Trophoblast cell (in vitro differentiated cells and primary cell): ENCODE measurements around the gene ITGA4.
A peak's percentile ranks its signal among the peaks of the same experiment; 100 is the strongest.

Source experiments
- DNase-seq, 2 donors: peaks; one replicate each; pipeline ENCODE4 v3.0.0-alpha.2; 2016
- H2AFZ ChIP-seq: 2 replicates; pipeline ENCODE4 v1.6.1; 2013; ENCODE audit warnings: low read length, moderate library complexity, mild to moderate bottlenecking; ENCODE audit not compliant: insufficient read depth, poor library complexity
- H2AK5ac ChIP-seq: 2 replicates; pipeline ENCODE4 v1.6.1; 2013; ENCODE audit warnings: mild to moderate bottlenecking, low read length
- H2BK120ac ChIP-seq: 2 replicates; pipeline ENCODE4 v1.6.1; 2013; ENCODE audit warnings: low read length, mild to moderate bottlenecking, moderate library complexity; ENCODE audit not compliant: insufficient read depth, poor library complexity
- H2BK12ac ChIP-seq: 2 replicates; pipeline ENCODE4 v1.6.1; 2013; ENCODE audit warnings: mild to moderate bottlenecking, low read length, moderate library complexity
- H2BK5ac ChIP-seq: 2 replicates; pipeline ENCODE4 v1.6.1; 2013; ENCODE audit warnings: low read length, low read depth, moderate library complexity, mild to moderate bottlenecking; ENCODE audit not compliant: poor library complexity
- H3K14ac ChIP-seq: 2 replicates; pipeline ENCODE4 v1.6.1; 2013; ENCODE audit warnings: mild to moderate bottlenecking, low read length
- H3K18ac ChIP-seq: 2 replicates; pipeline ENCODE4 v1.6.1; 2013; ENCODE audit warnings: mild to moderate bottlenecking, low read length
- H3K23ac ChIP-seq: 2 replicates; pipeline ENCODE4 v1.6.1; 2013; ENCODE audit warnings: low read length
- H3K27ac ChIP-seq: 2 replicates; pipeline ENCODE4 v1.5.1; 2013; ENCODE audit warnings: low read depth, mild to moderate bottlenecking, inconsistent platforms, low read length, moderate library complexity
- H3K27me3 ChIP-seq: 2 replicates; pipeline ENCODE4 v1.6.1; 2013; ENCODE audit warnings: inconsistent platforms, mild to moderate bottlenecking, low read length, moderate library complexity; ENCODE audit not compliant: insufficient read depth
- H3K36me3 ChIP-seq, 2 experiments: 1 replicate in 1 of 2; 2 replicates in 1 of 2; pipeline ENCODE4 v1.6.1; 2013; ENCODE audit warnings: low read length in 2 of 2, mild to moderate bottlenecking in 2 of 2, moderate library complexity in 1 of 2; ENCODE audit not compliant: insufficient read depth in 2 of 2, control insufficient read depth in 1 of 2
- H3K4ac ChIP-seq: 2 replicates; pipeline ENCODE4 v1.6.1; 2013; ENCODE audit warnings: low read depth, mild to moderate bottlenecking, low read length, moderate library complexity
- H3K4me1 ChIP-seq, 2 experiments: 1 replicate in 1 of 2; 2 replicates in 1 of 2; pipeline ENCODE4 v1.6.1; 2013; ENCODE audit warnings: low read length in 2 of 2, mild to moderate bottlenecking in 2 of 2, moderate library complexity in 1 of 2; ENCODE audit not compliant: insufficient read depth in 2 of 2, control insufficient read depth in 1 of 2
- H3K4me2 ChIP-seq: 2 replicates; pipeline ENCODE4 v1.6.1; 2013; ENCODE audit warnings: inconsistent platforms, mild to moderate bottlenecking, low read length, moderate library complexity
- H3K4me3 ChIP-seq: 2 replicates; pipeline ENCODE4 v1.5.1; 2013; ENCODE audit warnings: mild to moderate bottlenecking, low read depth, low read length, inconsistent platforms
- H3K79me1 ChIP-seq: one replicate; pipeline ENCODE4 v1.6.1; 2013; ENCODE audit warnings: low read length
- H3K79me2 ChIP-seq: 2 replicates; pipeline ENCODE4 v1.6.1; 2013; ENCODE audit warnings: low read length, mild to moderate bottlenecking; ENCODE audit not compliant: control insufficient read depth, insufficient read depth, poor library complexity
- H3K9ac ChIP-seq: 2 replicates; pipeline ENCODE4 v1.6.1; 2013; ENCODE audit warnings: mild to moderate bottlenecking, low read length
- H3K9me3 ChIP-seq: 2 replicates; pipeline ENCODE4 v1.6.1; 2013; ENCODE audit warnings: low read depth, mild to moderate bottlenecking, control low read depth, inconsistent platforms, low read length; ENCODE audit not compliant: insufficient read depth
- H4K12ac ChIP-seq: 2 replicates; pipeline ENCODE4 v1.6.1; 2013; ENCODE audit warnings: low read depth, mild to moderate bottlenecking, low read length, moderate library complexity
- H4K8ac ChIP-seq: 2 replicates; pipeline ENCODE4 v1.6.1; 2013; ENCODE audit warnings: low read depth, mild to moderate bottlenecking, low read length, moderate library complexity
- H4K91ac ChIP-seq: one replicate; pipeline ENCODE4 v1.6.1; 2013; ENCODE audit warnings: low read depth, mild to moderate bottlenecking, low read length, moderate library complexity
- whole genome bisulfite sequencing: extraction: QIAGEN DNeasy Blood & Tissue Kit; methylation state at CpG from one replicate; pipeline ENCODE4 v1.1.7; 2013; ENCODE audit warnings: missing lambda C conversion rate; ENCODE audit not compliant: insufficient read length, insufficient coverage; ENCODE audit errors: extremely low coverage; 5-methylcytosine and 5-hydroxymethylcytosine counted together

ITGA4 gene

DNA sequence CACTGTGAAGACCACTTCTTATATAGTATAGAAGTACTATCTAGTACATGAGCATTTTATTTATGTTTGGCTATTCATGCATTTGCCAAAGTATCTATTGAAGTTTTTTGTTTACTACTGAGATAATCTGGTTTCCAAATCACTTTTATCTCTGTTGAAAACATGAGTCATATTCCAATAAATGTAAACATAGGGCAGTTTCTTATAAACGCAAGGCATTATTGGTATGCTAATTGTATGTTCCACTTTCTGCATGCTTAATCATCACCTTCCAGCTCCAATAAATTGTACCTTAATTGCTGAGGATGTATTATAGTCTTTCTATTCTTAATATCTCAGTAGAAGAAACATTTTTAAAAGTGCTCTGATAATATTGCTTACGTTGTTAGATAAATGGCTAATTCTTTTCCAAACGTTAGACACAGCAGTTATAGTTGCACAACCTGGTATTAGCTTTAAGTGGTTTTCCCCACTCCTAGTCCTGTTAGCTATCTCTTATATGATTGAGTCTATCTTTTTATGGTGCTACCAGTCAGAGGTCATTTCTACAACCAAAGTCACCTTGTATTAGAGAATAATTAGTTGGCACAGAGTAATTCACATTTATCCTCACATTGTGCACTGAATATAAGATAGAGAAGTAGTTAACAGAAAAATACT is 17.2 kb downstream of the ITGA4 start:
- no peak overlapping the region for H4K91ac ChIP-seq
- H3K79me1 ChIP-seq: no peaks in the 10 kb centered on the region
- H3K27ac ChIP-seq: no peak overlapping the region
- no peak overlapping the region for H3K9ac ChIP-seq
- H2AK5ac ChIP-seq: no peak overlapping the region
- no peak overlapping the region for H2BK5ac ChIP-seq
- no peak overlapping the region for H3K14ac ChIP-seq
- no peak overlapping the region for H2BK120ac ChIP-seq
- no peaks in the 10 kb centered on the region for H3K4me1 ChIP-seq
- no peak overlapping the region for H4K8ac ChIP-seq
- no peaks in the 10 kb centered on the region for H3K9me3 ChIP-seq
- no peak overlapping the region for H2BK12ac ChIP-seq
- no peak overlapping the region for H3K18ac ChIP-seq
- no peak overlapping the region for H3K4me3 ChIP-seq
- H4K12ac ChIP-seq: no peak overlapping the region
- H3K4ac ChIP-seq: no peak overlapping the region
- peak in 1 of 2 donors; percentile 37 for DNase-seq
- no peaks in the 10 kb centered on the region for H3K79me2 ChIP-seq
- no peak overlapping the region for H3K23ac ChIP-seq
- no CpG with 5 or more reads among the region's 3 CpGs for WGBS
- H2AFZ ChIP-seq: no peak overlapping the region
- no peak overlapping the region for H3K4me2 ChIP-seq
- H3K27me3 ChIP-seq: no peaks in the 10 kb centered on the region
- H3K36me3 ChIP-seq: no peaks in the 10 kb centered on the region

DNA sequence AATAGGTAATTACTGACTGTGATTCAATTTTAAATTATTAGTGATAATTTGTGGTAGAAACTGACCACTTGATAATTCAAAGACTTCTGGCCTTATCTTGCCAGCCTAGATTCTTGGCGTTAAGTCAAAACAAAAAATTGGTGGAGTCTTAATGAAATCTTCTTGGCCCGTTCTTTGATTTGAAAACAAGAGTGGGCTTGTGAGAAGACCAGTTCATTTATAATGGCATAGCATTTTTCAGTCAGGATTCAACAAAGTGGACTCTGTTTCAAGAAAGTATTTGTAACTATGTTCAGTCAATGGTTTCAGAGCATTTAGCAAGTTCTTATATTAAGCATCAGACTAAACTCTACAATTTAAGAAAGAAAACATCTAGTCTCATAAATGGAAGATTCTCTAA is 26.0 kb downstream of the ITGA4 start:
- Histone ChIP-seq H2AFZ (no peak overlapping the region), H3K23ac (no peak overlapping the region), H4K8ac (no peak overlapping the region), H3K27me3 (no peaks in the 10 kb centered on the region), H3K18ac (no peak overlapping the region), H3K4ac (no peak overlapping the region), H3K4me2 (no peak overlapping the region), H3K4me1 (no peaks in the 10 kb centered on the region), H3K36me3 (no peaks in the 10 kb centered on the region), H2AK5ac (no peak overlapping the region), H3K27ac (no peak overlapping the region), H4K12ac (no peak overlapping the region), H3K9ac (no peak overlapping the region), H3K9me3 (no peaks in the 10 kb centered on the region), H2BK12ac (no peak overlapping the region), H3K79me2 (no peaks in the 10 kb centered on the region), H2BK120ac (no peak overlapping the region), H3K14ac (no peak overlapping the region), H4K91ac (no peak overlapping the region), H2BK5ac (no peak overlapping the region), H3K79me1 (no peaks in the 10 kb centered on the region), H3K4me3 (no peak overlapping the region)
- no peak for DNase-seq
- no CpG with 5 or more reads among the region's 2 CpGs for WGBS

DNA sequence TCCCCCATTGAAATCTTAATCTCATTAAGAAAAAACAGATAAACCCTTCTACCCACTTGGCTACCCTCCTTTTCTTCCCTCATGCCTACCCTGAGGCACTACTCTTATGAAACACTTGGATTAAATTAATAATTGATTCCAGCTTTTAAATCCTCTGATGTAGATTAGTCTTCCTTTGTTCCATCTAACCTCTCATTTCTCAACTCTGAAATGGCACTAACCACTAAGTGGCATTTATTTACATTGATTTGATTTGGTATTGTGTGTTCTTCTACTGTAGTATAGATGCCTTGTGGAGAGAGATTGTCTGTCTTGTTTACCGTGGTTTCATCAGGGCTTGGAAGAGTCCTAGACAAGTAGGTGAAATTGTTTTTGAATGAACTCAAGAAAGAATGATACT is 26.7 kb downstream of the ITGA4 start:
- Histone ChIP-seq H3K79me1 (no peaks in the 10 kb centered on the region), H4K91ac (no peak overlapping the region), H3K4ac (no peak overlapping the region), H2BK120ac (no peak overlapping the region), H3K4me1 (no peaks in the 10 kb centered on the region), H3K4me3 (no peak overlapping the region), H4K8ac (no peak overlapping the region), H3K14ac (no peak overlapping the region), H3K23ac (no peak overlapping the region), H3K4me2 (no peak overlapping the region), H3K79me2 (no peaks in the 10 kb centered on the region), H4K12ac (no peak overlapping the region), H2AFZ (no peak overlapping the region), H2BK12ac (no peak overlapping the region), H2AK5ac (no peak overlapping the region), H3K36me3 (no peaks in the 10 kb centered on the region), H2BK5ac (no peak overlapping the region), H3K27ac (no peak overlapping the region), H3K9me3 (no peaks in the 10 kb centered on the region), H3K18ac (no peak overlapping the region), H3K27me3 (no peaks in the 10 kb centered on the region), H3K9ac (no peak overlapping the region)
- no peak for DNase-seq
- WGBS: no CpG with 5 or more reads among the region's 1 CpG

DNA sequence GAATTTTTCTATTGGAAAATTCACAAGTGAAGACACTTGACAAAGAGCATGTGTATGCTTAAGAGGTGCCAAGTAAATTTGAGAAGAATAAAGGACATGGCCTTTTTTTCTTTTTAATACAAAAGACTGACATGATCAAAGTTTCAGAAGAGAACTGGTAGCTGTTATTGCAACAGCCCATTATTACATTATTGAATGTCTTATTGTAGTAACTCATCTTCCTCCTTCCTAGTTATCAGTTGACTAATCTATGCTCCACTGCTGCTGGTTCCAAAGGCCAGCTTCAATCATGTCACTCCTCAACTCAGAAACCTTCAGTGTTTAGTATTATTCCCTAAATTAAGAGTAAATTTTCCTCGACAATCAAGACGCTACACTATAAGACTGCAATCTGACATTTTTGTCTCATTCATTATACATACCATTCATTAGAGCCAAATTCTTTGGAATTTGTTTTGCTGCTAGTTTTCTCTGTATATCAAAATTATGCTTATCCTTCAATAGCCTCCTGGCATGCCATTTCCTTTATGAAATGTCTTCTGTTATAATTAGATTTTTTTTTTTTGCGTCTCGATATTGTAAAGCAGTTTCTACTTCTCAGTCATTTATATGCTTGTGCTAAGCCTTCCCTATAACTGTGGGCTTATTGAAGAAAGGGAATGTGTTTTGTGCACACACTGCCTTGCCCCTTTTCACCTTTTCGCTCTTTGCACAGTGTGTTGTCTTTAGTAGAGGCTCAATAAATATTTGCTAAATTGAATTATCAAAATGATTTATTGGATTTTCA is 27.9 kb downstream of the ITGA4 start:
- no CpG with 5 or more reads among the region's 5 CpGs for WGBS

More for the DNA sequence above, 27.9 kb downstream of the ITGA4 start:
- Histone ChIP-seq H2BK12ac (no peak overlapping the region), H3K9ac (no peak overlapping the region), H3K79me2 (no peaks in the 10 kb centered on the region), H4K8ac (no peak overlapping the region), H3K4me1 (no peaks in the 10 kb centered on the region), H2AFZ (no peak overlapping the region), H3K23ac (no peak overlapping the region), H3K36me3 (no peaks in the 10 kb centered on the region), H3K27ac (no peak overlapping the region), H4K12ac (no peak overlapping the region), H2AK5ac (no peak overlapping the region), H2BK120ac (no peak overlapping the region), H3K14ac (no peak overlapping the region), H2BK5ac (no peak overlapping the region), H4K91ac (no peak overlapping the region), H3K79me1 (no peaks in the 10 kb centered on the region), H3K4me2 (no peak overlapping the region), H3K18ac (no peak overlapping the region), H3K27me3 (no peaks in the 10 kb centered on the region), H3K4me3 (no peak overlapping the region), H3K4ac (no peak overlapping the region), H3K9me3 (no peaks in the 10 kb centered on the region)
- no peak for DNase-seq
